HFFc6 (cell line): ENCODE measurements around the gene CACNB4. TPM values are rescaled to one million over a fixed set of nuclear protein-coding genes. Genes with fewer than 3 reads are reported as not detected.

Experiments used
- DNase-seq: peaks from one replicate; pipeline ENCODE4 v3.0.0-alpha.2; 2018
- H3K27ac Mint-ChIP-seq: 2 replicates; pipeline ENCODE4 v1.8.0; 2020; ENCODE audit warnings: mild to moderate bottlenecking, mixed read lengths
- H3K27me3 Mint-ChIP-seq: 2 replicates; pipeline ENCODE4 v1.8.0; 2021; ENCODE audit warnings: mild to moderate bottlenecking, moderate library complexity, mixed read lengths; ENCODE audit not compliant: insufficient read depth
- H3K36me3 Mint-ChIP-seq: 2 replicates; pipeline ENCODE4 v1.8.0; 2021; ENCODE audit warnings: low read depth, mixed read lengths
- H3K4me1 Mint-ChIP-seq: 2 replicates; pipeline ENCODE4 v1.8.0; 2020; ENCODE audit warnings: low read depth, mixed read lengths
- H3K4me3 Mint-ChIP-seq: 2 replicates; pipeline ENCODE4 v1.8.0; 2020; ENCODE audit warnings: mild to moderate bottlenecking, moderate library complexity, mixed read lengths
- H3K9me3 Mint-ChIP-seq: 2 replicates; pipeline ENCODE4 v1.8.0; 2020; ENCODE audit warnings: mild to moderate bottlenecking, mixed read lengths
- total RNA-seq, 6 experiments: library from RNA; stranded (reverse); fragmentation: NEBNext Ultra II Directional; extraction: Animal tissue kit (Norgen Biotek cat#: 25700); gene quantifications; 2 replicates in 1 of 6; 3 replicates in 5 of 6; pipeline ENCODE4 v1.2.3, GENCODE V29; 2021
- TF ChIP-seq, protein P1 (sequence below): fragments of 200-600 bp; sonication (generic); IDR thresholded peaks from 2 replicates; pipeline ENCODE4 v1.5.0; 2021; ENCODE audit warnings: antibody characterized with exemption, mild to moderate bottlenecking

Gene CACNB4
- total RNA-seq, 6 experiments from 2014 or later = 0.05 to 0.23 (median 0.21) TPM; not detected in 3

DNA sequence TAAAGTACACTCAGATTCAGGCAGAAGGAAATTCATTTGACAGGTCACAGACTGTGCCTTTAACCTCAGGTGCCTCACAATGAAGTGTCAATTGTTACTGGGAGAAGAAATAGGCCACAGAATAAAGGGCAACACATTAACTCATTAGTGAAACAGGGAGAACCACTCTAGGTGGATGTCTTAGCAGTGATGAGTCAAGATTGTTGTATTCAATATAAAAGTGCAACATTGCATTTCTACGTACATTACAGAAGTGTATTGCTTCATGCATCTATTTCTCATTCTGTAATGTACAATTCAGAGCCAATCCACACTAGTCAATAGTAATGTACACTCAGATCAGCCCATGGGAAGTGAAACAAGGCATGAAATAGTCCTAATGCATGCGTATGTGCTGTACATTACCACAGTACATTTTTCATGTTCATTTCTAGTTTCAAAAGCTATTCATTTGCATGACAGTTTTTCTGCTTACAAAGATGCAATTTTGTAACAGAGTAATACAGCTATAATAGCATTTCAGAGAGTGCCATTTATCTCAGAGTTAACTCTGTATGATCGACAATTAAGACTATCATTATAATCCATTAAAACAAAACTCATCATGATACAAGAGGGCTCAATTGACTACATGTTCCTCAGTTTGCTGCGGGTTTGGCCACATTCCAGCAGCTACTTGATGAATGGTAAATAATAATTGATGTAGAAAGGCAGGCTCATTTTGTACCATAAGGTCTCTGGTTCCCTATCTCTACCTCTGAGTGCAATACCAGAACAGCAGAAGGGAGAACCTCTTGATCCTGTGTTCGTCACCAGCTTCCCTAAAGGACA lies 258.4 kb downstream of the CACNB4 start:
- no peak overlapping the region for H3K4me3 Mint-ChIP-seq
- peaks cover 9% of the 10 kb centered on the region for H3K27me3 Mint-ChIP-seq
- H3K27ac Mint-ChIP-seq = no peak overlapping the region
- H3K9me3 Mint-ChIP-seq = no peaks in the 10 kb centered on the region
- TF ChIP-seq, protein P1, sequence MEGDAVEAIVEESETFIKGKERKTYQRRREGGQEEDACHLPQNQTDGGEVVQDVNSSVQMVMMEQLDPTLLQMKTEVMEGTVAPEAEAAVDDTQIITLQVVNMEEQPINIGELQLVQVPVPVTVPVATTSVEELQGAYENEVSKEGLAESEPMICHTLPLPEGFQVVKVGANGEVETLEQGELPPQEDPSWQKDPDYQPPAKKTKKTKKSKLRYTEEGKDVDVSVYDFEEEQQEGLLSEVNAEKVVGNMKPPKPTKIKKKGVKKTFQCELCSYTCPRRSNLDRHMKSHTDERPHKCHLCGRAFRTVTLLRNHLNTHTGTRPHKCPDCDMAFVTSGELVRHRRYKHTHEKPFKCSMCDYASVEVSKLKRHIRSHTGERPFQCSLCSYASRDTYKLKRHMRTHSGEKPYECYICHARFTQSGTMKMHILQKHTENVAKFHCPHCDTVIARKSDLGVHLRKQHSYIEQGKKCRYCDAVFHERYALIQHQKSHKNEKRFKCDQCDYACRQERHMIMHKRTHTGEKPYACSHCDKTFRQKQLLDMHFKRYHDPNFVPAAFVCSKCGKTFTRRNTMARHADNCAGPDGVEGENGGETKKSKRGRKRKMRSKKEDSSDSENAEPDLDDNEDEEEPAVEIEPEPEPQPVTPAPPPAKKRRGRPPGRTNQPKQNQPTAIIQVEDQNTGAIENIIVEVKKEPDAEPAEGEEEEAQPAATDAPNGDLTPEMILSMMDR = no peak
- no peak for DNase-seq
- no peaks in the 10 kb centered on the region for H3K36me3 Mint-ChIP-seq
- H3K4me1 Mint-ChIP-seq = no peaks in the 10 kb centered on the region

DNA sequence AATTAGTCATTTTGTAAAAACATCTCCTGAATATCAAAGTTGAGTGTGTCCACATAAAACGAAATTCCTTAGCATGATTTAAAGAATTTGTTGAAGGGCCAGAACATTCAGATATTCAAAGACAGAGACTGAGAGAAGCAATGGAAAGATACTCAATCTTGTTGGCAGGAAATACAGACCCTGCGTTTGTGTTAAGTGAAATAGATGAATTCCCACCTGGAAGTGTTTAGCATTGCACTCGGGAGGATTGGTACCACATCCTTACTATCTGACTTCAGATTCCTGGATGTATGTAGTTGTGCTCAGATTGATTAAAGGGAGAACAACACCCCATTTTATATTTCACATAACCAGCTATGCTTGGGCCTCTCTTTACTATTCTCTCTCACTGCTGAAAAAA lies 260.9 kb downstream of the CACNB4 start:
- H3K27ac Mint-ChIP-seq = no peak overlapping the region
- no peaks in the 10 kb centered on the region for H3K9me3 Mint-ChIP-seq
- no peak for DNase-seq
- no peaks in the 10 kb centered on the region for H3K4me1 Mint-ChIP-seq
- H3K4me3 Mint-ChIP-seq = no peak overlapping the region
- no peaks in the 10 kb centered on the region for H3K36me3 Mint-ChIP-seq
- peaks cover 5% of the 10 kb centered on the region for H3K27me3 Mint-ChIP-seq
- TF ChIP-seq, protein P1 = no peak

DNA sequence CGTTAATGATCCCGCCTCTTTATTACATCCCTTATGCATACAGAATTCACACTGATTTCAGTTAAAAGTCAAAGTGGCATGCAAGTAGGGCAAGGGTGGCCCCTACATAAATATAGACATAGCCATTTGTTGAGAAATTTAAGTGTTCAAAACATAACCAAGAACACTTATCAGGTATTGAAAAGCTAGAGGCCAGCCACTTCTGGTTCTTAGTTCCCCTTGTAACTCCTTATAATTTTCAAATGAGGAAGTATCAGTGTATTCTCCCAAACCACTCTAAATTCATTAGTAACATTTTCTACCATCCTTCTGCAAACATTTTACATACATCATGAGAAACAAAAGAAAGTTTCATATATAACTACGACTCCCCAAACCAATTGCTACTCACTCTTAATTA lies 264.9 kb downstream of the CACNB4 start:
- TF ChIP-seq, protein P1 = no peak
- DNase-seq = no peak

DNA sequence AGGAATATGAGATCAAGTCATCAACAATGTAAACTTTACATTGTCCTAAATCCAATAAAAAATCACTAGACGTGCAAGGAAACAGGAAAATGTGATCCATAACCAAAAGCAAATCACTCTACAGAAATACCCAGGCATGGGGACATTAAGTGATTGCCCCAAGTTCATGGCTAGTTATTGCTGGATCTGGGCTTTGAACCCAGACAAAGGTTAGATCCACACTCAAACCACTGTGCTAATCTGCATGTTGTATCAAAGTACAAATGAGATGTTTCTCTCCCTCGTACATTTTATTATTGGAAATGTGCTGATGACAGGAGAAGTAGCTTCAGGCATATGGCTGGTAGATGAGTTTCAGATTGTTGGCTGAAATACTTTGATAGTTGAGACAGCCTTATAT lies 267.9 kb downstream of the CACNB4 start:
- Mint-ChIP-seq H3K27me3 (peaks cover 3% of the 10 kb centered on the region), H3K4me1 (peaks cover 20% of the 10 kb centered on the region), H3K9me3 (no peaks in the 10 kb centered on the region), H3K27ac (no peak overlapping the region), H3K36me3 (no peaks in the 10 kb centered on the region), H3K4me3 (no peak overlapping the region)
- TF ChIP-seq, protein P1 = no peak
- no peak for DNase-seq

More for the DNA sequence above, 264.9 kb downstream of the CACNB4 start:
- H3K27me3 Mint-ChIP-seq = peaks cover 3% of the 10 kb centered on the region
- H3K9me3 Mint-ChIP-seq = no peaks in the 10 kb centered on the region
- peaks cover 1% of the 10 kb centered on the region; the same call in 1 of the 2 replicates for H3K4me1 Mint-ChIP-seq
- H3K36me3 Mint-ChIP-seq = no peaks in the 10 kb centered on the region
- no peak overlapping the region for H3K4me3 Mint-ChIP-seq
- no peak overlapping the region for H3K27ac Mint-ChIP-seq

DNA sequence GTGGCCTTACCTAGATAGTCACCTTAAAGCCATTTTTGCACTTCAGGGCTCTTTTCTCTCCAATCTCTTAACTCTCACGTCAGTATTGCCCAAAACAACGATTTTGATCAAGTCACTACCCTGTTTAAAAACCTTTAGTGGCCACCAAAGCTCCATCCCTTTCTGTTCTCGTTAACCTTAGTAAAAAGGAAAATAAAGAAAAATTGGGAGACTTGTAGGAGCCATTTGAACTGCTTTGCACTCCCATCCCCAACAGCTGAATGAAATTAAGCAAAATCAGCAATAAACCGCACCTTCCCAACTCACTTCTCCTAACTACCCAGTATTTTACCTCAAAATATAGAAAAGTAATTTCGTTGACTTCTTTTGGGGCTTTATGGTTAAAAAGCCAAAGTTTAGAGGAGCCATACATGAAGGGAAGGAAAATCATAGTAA lies 269.9 kb downstream of the CACNB4 start:
- Mint-ChIP-seq H3K36me3 (no peaks in the 10 kb centered on the region), H3K9me3 (no peaks in the 10 kb centered on the region), H3K4me3 (peak overlapping the region; percentile 87), H3K27ac (peak overlapping the region; percentile 65), H3K27me3 (peaks cover 1% of the 10 kb centered on the region), H3K4me1 (peaks cover 38% of the 10 kb centered on the region)
- TF ChIP-seq, protein P1 = no peak
- no peak for DNase-seq
